Measurements from ENCODE around the gene HABP4. TPM values are rescaled to one million over a fixed set of nuclear protein-coding genes. Genes with fewer than 3 reads are reported as not detected.

HABP4 gene
- total and polyA plus RNA-seq, 9 of the 15 experiments (the other 6 are each of a cell fraction or from before 2014, with no cell fraction given): 0.38 to 2.4 (median 1.9) TPM

GRCh38 chr9:96418920-96419690 is 30.9 kb upstream of the HABP4 start (continued):
- TF ChIP-seq, protein P1, sequence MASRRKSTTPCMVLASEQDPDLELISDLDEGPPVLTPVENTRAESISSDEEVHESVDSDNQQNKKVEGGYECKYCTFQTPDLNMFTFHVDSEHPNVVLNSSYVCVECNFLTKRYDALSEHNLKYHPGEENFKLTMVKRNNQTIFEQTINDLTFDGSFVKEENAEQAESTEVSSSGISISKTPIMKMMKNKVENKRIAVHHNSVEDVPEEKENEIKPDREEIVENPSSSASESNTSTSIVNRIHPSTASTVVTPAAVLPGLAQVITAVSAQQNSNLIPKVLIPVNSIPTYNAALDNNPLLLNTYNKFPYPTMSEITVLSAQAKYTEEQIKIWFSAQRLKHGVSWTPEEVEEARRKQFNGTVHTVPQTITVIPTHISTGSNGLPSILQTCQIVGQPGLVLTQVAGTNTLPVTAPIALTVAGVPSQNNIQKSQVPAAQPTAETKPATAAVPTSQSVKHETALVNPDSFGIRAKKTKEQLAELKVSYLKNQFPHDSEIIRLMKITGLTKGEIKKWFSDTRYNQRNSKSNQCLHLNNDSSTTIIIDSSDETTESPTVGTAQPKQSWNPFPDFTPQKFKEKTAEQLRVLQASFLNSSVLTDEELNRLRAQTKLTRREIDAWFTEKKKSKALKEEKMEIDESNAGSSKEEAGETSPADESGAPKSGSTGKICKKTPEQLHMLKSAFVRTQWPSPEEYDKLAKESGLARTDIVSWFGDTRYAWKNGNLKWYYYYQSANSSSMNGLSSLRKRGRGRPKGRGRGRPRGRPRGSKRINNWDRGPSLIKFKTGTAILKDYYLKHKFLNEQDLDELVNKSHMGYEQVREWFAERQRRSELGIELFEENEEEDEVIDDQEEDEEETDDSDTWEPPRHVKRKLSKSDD (conservative IDR thresholded peaks at IDR 0.05; ENCODE audit: low read length): 0 out of 2 replicates have a peak, but pooled peaks have one; percentile 58
- TF ChIP-seq, protein P2, sequence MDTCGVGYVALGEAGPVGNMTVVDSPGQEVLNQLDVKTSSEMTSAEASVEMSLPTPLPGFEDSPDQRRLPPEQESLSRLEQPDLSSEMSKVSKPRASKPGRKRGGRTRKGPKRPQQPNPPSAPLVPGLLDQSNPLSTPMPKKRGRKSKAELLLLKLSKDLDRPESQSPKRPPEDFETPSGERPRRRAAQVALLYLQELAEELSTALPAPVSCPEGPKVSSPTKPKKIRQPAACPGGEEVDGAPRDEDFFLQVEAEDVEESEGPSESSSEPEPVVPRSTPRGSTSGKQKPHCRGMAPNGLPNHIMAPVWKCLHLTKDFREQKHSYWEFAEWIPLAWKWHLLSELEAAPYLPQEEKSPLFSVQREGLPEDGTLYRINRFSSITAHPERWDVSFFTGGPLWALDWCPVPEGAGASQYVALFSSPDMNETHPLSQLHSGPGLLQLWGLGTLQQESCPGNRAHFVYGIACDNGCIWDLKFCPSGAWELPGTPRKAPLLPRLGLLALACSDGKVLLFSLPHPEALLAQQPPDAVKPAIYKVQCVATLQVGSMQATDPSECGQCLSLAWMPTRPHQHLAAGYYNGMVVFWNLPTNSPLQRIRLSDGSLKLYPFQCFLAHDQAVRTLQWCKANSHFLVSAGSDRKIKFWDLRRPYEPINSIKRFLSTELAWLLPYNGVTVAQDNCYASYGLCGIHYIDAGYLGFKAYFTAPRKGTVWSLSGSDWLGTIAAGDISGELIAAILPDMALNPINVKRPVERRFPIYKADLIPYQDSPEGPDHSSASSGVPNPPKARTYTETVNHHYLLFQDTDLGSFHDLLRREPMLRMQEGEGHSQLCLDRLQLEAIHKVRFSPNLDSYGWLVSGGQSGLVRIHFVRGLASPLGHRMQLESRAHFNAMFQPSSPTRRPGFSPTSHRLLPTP (IDR thresholded peaks at IDR 0.05; ENCODE audit: borderline replicate concordance, extremely low read depth, insufficient read length): no peak
- no peak for TF ChIP-seq PBX2 (CRISPR knock-in tag; IDR thresholded peaks at IDR 0.05; ENCODE audit: low read depth)
- TF ChIP-seq PBX2 (tag; conservative IDR thresholded peaks at IDR 0.05; ENCODE audit: low read depth): no peak
- TF ChIP-seq RREB1 (CRISPR knock-in tag; IDR thresholded peaks at IDR 0.05): 0 out of 2 replicates have a peak, but pooled peaks have one; percentile 43
- no peak for TF ChIP-seq FOXK1 (CRISPR knock-in tag; IDR thresholded peaks at IDR 0.05; ENCODE audit: borderline replicate concordance)
- no peak for TF ChIP-seq KLF10 (CRISPR knock-in tag; IDR thresholded peaks at IDR 0.05)
- peak; percentile 68 for TF ChIP-seq RBBP5 (IDR thresholded peaks at IDR 0.05; ENCODE audit: borderline replicate concordance, insufficient read depth, low read length, poor library complexity, severe bottlenecking)
- peak in 1 of 2 experiments; percentile 87; a peak in 2 of 4 replicates for TF ChIP-seq SIN3A (IDR thresholded peaks at IDR 0.05; ENCODE audit: borderline replicate concordance in 2 of 2, control insufficient read depth in 1 of 2, low read depth in 2 of 2, low read length in 2 of 2)
- peak; percentile 63; the same call in 1 of the 2 replicates for TF ChIP-seq ETV1 (tag; conservative IDR thresholded peaks at IDR 0.05; ENCODE audit: low read depth)
